NCI-H2081 (cell line): ENCODE results near the gene SLC16A13.

ENCODE experiments used
- DNase-seq, 2 experiments: peaks; one replicate each; lab custom pipeline; 2025; lab: John Stamatoyannopoulos, UW

SLC16A13 gene

DNA sequence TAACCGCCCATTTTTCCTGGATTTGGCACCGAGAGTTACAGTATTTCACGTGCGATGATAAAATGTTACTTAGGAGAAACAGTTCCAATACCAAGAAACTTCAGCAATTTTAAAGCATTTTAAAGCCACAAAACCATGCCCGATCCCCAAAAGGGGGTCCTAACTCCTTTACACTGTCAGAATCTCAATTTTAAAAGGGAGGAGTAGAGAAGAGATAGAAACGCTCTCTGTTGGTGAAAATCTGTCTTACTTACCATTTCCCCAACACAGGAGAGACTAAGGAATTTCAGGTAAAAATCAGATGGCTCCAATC lies 23.9 kb upstream of the SLC16A13 start:
- DNase-seq, result no peak

- peak; percentile 81 to 91 for DNase-seq
These were observed 21.4 kb upstream of the SLC16A13 start for GRCh38 chr17:7014261-7014994.

DNA sequence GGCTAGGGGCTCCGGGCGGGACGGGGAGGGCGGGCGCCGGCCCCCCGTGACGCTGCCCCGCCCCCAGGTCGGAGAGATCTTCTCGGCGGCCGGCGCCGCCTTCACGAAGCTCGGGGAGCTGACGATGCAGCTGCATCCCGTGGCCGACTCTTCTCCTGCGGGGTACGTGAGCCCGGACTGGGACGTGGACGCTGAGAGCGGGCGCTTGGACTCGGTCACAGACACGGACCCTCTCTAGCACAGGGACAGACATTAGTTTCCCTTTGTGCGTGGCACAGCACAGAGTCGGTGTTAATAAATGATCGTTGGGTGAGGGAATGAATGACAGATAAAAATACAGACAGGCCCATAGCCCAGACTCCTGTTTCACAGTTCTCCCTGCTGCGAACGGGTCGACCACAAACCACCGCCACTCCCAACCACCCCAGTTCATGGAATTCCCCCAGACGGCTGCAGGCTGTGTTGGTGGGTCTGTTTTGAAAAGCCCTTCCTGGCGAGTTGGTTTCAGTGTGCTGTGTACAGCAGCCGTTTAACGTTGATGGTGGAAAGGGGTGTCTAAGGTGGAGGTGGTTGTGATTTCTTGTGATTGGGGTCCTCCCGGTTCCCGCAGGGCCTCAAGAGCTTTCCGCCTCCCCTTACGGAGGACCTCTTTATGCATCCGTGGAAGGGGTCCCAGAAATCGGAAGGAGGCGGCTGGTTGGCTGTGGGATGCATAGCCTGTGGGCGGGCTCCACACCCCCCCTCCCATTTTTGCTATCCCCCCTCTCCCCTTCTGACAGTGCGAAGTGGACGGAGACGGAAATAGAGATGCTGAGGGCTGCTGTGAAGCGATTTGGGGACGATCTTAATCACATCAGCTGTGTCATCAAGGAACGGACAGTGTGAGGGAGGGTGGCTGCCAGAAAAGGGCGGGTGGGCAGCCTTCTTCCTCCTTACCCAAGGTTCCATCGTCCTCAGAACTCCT lies 20.5 kb upstream of the SLC16A13 start:
- DNase-seq, result no peak

DNA sequence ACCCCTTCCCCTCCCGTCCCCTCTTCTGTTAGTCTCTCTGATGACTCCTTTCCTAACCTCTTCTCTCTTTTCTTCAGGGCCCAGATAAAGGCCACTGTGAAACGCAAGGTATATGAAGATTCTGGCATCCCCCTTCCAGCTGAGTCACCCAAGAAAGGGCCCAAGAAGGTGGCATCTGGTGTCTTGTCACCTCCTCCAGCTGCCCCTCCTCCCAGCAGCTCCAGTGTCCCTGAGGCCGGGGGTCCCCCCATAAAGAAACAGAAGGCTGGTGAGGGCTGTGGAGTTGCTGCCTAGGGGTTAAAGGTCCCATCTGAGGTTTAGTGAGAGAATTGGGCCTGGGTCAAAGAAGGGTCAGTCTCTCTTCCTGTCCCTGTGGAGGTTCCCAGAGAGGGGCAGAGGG lies 19.4 kb upstream of the SLC16A13 start:
- no peak for DNase-seq

GRCh38 chr17:7016886-7017826 lies 18.7 kb upstream of the SLC16A13 start:
- DNase-seq, result no peak

- DNase-seq, result no peak
These were observed 18.0 kb upstream of the SLC16A13 start for GRCh38 chr17:7017827-7018200.

DNA sequence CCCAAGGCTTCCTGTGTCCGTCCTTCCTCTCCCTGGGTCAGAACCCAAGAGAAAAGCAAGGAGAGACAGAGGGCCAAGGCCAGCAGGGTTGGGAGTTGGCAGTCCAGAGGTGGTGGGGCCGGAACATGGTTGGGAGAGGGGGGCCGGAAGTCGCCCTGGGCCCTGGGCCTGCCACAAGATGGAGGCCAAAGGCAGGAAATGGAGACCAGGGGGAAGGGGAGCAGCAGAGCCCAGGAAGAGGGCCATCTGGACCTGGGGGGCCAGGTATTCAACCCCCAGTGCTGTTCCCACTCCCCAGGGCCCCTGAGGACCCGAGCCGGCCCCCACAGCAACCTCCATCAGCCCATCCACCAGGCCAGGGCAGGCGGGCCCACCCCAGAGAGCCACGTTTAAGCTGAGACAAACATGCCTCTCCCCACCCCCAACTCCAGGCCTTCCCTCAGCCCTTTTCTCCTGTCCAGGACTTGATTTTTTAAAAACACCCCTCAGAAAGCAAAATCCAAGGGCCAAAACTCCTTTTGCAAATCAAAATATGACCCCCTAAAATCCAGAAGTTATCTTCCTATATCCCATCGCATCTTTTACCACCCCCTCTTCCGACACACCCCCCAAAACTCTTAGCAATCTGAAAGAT lies 17.4 kb upstream of the SLC16A13 start:
- DNase-seq, result no peak

DNA sequence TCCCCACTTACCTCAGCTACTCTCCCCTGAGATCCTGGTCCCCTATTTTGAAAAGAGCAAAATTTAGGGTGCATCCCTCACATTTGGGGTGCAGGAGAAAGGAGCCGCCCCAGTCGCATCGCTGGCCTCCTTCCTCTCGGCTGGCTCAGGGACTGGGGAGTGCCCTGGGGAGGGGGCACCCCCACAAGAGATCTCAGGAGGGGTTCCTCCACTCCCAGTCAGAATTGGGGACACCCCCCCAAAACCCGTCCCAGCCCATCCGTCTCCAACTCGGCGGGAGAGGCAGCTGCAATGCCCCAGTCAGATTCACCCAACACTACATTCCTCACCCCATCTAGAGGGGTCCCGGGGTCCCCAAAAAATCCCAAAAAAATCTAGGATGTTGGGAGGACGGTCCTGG lies 16.4 kb upstream of the SLC16A13 start:
- DNase-seq, result no peak

DNA sequence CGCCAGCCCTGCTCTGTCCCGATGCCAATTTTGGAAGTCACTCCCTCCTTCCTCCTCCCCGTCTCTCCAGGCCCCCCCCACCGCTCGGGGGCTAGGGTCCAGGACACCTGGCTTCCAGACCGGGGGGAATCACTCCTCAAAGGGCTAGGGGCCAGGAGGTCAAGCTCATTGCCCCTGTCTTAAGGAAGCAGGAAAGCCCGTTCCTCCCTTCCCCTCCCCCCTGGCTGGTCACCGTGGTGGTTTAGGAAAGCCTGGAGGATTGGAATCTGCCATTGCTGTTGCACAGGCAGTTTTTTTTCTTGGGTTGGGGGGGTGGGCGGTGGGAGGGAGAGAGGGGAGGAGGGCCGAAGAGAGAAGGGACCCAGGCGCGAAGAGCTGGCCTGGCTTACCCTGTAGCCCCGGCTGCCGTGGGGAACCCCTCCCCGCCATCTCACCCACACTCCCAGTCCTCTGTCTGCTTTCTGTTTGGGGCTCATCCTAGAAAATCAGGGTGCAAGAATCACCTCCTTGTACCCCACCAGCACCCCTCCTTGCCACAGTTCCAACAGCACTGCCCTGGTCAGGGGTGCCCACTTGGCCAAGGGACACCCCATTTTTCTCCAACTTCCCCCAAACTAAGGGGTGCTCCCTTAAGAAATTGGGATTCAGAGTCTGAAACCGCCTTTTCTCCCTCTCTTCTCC lies 15.8 kb upstream of the SLC16A13 start:
- peak in 1 of 2 experiments; percentile 33 for DNase-seq

DNA sequence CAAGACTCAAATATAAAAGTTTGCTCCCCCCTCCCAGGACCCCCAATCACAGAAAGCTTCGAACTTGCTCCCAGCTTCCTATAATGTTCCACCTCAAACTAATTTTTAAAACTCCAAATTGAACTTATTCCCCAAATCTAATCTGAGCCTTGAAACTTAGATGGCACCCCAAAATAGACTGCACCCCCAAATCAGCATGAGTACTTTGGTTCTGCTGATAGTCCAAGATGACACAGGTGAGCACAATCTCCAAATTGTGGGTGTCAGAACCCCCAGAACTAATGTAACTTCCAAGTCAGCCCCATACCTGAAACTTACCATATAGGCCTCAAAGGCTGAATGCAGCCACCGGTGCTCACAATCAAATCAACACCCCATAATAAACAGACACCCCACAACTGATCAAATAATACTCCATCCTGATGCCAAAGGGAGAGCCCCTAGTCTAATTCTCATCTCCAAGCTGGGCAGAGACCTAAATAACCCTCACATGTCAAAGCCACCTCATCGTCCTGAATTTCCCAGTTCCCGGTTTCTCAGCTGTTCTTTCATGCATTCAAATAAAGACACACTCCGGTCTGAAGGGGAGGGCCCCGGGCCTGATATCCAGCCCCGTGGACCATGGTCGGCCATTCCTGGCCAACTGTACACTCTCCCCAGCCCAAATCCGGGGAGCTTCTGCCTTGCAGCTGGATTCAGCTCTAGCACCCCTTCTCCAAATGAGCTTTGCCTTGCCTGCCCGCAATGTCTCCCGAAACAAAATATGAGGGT lies 14.7 kb upstream of the SLC16A13 start:
- no peak for DNase-seq

GRCh38 chr17:7021993-7022778 lies 13.6 kb upstream of the SLC16A13 start:
- peak; percentile 43 to 58 for DNase-seq

- no peak for DNase-seq
These were observed 12.8 kb upstream of the SLC16A13 start, which contains the start of gene BCL6B for GRCh38 chr17:7022781-7023571. BCL6B (plus strand) TSS chr17:7023050; CDS start chr17:7023672, 622 bp downstream.

- peak; percentile 50 to 63 for DNase-seq
These were observed 12.0 kb upstream of the SLC16A13 start for GRCh38 chr17:7023576-7024401.

DNA sequence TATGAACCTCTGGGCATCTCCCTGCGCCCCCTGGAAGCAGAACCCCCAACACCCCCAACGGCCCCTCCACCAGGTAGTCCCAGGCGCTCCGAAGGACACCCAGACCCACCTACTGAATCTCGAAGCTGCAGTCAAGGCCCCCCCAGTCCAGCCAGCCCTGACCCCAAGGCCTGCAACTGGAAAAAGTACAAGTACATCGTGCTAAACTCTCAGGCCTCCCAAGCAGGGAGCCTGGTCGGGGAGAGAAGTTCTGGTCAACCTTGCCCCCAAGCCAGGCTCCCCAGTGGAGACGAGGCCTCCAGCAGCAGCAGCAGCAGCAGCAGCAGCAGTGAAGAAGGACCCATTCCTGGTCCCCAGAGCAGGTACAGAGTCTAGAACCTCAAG lies 11.4 kb upstream of the SLC16A13 start:
- DNase-seq, result no peak

DNA sequence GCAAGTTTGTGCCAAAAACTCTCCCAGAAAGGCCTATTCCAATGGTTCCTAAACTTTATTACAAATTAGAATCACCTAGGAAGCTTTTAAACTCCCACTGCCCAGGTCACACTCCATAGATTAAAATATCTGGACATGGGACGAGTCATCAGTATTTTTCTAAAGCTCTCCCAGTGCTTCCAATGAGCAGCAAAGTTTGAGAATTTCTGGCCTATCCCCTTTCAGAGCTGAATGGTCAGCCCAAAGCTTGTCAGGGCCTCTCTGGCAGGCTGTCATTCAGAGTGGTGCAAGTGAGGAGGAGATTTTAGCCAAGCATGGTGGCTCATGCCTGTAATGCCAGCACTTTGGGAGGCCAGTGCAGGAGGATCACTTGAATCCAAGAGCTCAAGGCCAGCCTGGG lies 10.6 kb upstream of the SLC16A13 start:
- no peak for DNase-seq

DNA sequence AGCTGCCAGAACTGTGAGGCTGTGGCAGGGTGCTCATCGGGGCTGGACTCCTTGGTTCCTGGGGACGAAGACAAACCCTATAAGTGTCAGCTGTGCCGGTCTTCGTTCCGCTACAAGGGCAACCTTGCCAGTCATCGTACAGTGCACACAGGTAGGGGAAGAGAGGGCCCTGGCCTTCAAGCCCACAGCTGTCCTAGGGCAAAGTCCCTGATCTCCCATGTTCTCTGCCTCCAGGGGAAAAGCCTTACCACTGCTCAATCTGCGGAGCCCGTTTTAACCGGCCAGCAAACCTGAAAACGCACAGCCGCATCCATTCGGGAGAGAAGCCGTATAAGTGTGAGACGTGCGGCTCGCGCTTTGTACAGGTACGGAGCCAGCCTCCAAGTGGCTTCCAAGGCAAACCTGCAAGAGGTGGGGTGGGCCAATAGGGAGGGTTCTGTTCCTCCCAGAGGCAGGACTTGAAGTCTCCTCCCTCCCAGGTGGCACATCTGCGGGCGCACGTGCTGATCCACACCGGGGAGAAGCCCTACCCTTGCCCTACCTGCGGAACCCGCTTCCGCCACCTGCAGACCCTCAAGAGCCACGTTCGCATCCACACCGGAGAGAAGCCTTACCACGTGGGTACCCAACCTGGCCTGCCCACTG lies 9.2 kb upstream of the SLC16A13 start:
- DNase-seq, result no peak

DNA sequence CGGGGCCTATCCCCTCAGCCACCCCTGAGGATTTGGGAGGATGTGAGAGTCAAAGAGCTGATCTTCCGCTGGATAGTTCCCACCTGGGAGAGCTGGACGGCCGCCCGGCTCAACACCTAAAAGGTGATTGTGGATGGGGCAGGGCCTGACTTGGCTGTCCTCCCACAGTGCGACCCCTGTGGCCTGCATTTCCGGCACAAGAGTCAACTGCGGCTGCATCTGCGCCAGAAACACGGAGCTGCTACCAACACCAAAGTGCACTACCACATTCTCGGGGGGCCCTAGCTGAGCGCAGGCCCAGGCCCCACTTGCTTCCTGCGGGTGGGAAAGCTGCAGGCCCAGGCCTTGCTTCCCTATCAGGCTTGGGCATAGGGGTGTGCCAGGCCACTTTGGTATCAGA lies 8.5 kb upstream of the SLC16A13 start:
- no peak for DNase-seq
